HG03039 (cell line): ENCODE results near the gene VPS9D1.
"Not testable (repeated sequence)": the region's sequence is repeated elsewhere in the genome, so short reads cannot be mapped to it uniquely, and the experiment has no call there.

Source experiments
- ATAC-seq: cut with Tn5 transposase; IDR thresholded peaks from one replicate; pipeline ENCODE4 v1.9.1; 2021; ENCODE audit warnings: mild to moderate bottlenecking, moderate library complexity; ENCODE audit not compliant: unreplicated experiment

Gene VPS9D1

GRCh38 chr16:89710709-89711564 lies 9.8 kb downstream of the VPS9D1 start:
- no peak for ATAC-seq

- no peak for ATAC-seq
Observed at GRCh38 chr16:89709716-89710432, 10.8 kb downstream of the VPS9D1 start.

- ATAC-seq, result no peak
Observed at GRCh38 chr16:89709166-89709565, 11.5 kb downstream of the VPS9D1 start.

GRCh38 chr16:89708481-89708931 lies 12.2 kb downstream of the VPS9D1 start:
- no peak for ATAC-seq

GRCh38 chr16:89707695-89708094 lies 13.0 kb downstream of the VPS9D1 start:
- ATAC-seq, result no peak

GRCh38 chr16:89706518-89707260 lies 14.0 kb downstream of the VPS9D1 start:
- no peak for ATAC-seq

- ATAC-seq, result no peak
Observed at GRCh38 chr16:89705006-89705405, 15.7 kb downstream of the VPS9D1 start.

GRCh38 chr16:89704281-89704680 lies 16.4 kb downstream of the VPS9D1 start:
- ATAC-seq, result no peak

- ATAC-seq, result peak; percentile 59
Observed at GRCh38 chr16:89701425-89702406, 19.0 kb downstream of the VPS9D1 start, which contains the start of gene SPATA2L. SPATA2L (minus strand) TSS chr16:89701705; CDS start chr16:89701232, 473 bp downstream.

GRCh38 chr16:89700649-89701424 lies 19.9 kb downstream of the VPS9D1 start:
- no peak for ATAC-seq

- ATAC-seq, result peak; percentile 37
Observed at GRCh38 chr16:89700100-89700648, 20.5 kb downstream of the VPS9D1 start.

GRCh38 chr16:89699629-89700099 lies 21.0 kb downstream of the VPS9D1 start:
- ATAC-seq, result not testable (repeated sequence)

GRCh38 chr16:89698717-89699116 lies 22.0 kb downstream of the VPS9D1 start:
- not testable (repeated sequence) for ATAC-seq

- no peak for ATAC-seq
Observed at GRCh38 chr16:89697616-89698331, 22.9 kb downstream of the VPS9D1 start.

GRCh38 chr16:89697161-89697615 lies 23.5 kb downstream of the VPS9D1 start:
- ATAC-seq, result no peak

GRCh38 chr16:89696670-89697128 lies 24.0 kb downstream of the VPS9D1 start:
- ATAC-seq, result no peak

GRCh38 chr16:89695875-89696669 lies 24.6 kb downstream of the VPS9D1 start:
- no peak for ATAC-seq
